NCI-H146 (cell line): Measurements from ENCODE around the gene ITPR1.
"Not testable (repeated sequence)": the region's sequence is repeated elsewhere in the genome, so short reads cannot be mapped to it uniquely, and the experiment has no call there.

Experiments
- DNase-seq: peaks from one replicate; lab custom pipeline; 2025; lab: John Stamatoyannopoulos, UW

The ITPR1 gene

GRCh38 chr3:4571690-4572334, 78.7 kb downstream of the ITPR1 start:
- DNase-seq = no peak

- no peak for DNase-seq
Measured at GRCh38 chr3:4573153-4573552, 80.0 kb downstream of the ITPR1 start.

- no peak for DNase-seq
Measured at GRCh38 chr3:4574426-4574965, 81.3 kb downstream of the ITPR1 start.

GRCh38 chr3:4575381-4575780, 82.2 kb downstream of the ITPR1 start:
- no peak for DNase-seq

GRCh38 chr3:4577721-4578120, 84.6 kb downstream of the ITPR1 start:
- DNase-seq = no peak

GRCh38 chr3:4580346-4581123, 87.4 kb downstream of the ITPR1 start:
- DNase-seq = no peak

GRCh38 chr3:4581124-4581424, 87.9 kb downstream of the ITPR1 start:
- DNase-seq = no peak

GRCh38 chr3:4581498-4581897, 88.3 kb downstream of the ITPR1 start:
- DNase-seq = no peak

- DNase-seq = no peak
Measured at GRCh38 chr3:4581920-4582611, 88.9 kb downstream of the ITPR1 start.

GRCh38 chr3:4582624-4583023, 89.5 kb downstream of the ITPR1 start:
- DNase-seq = no peak

GRCh38 chr3:4583416-4583815, 90.3 kb downstream of the ITPR1 start:
- no peak for DNase-seq

GRCh38 chr3:4584456-4585249, 91.5 kb downstream of the ITPR1 start:
- DNase-seq = no peak

GRCh38 chr3:4586381-4586780, 93.2 kb downstream of the ITPR1 start:
- DNase-seq = no peak

GRCh38 chr3:4587061-4587837, 94.1 kb downstream of the ITPR1 start:
- no peak for DNase-seq

GRCh38 chr3:4587838-4588105, 94.6 kb downstream of the ITPR1 start:
- DNase-seq = no peak

GRCh38 chr3:4588466-4588865, 95.3 kb downstream of the ITPR1 start:
- DNase-seq = no peak

GRCh38 chr3:4589475-4590097, 96.4 kb downstream of the ITPR1 start:
- no peak for DNase-seq

GRCh38 chr3:4590849-4591248, 97.7 kb downstream of the ITPR1 start:
- not testable (repeated sequence) for DNase-seq

- DNase-seq = no peak
Measured at GRCh38 chr3:4591669-4592068, 98.5 kb downstream of the ITPR1 start.

- no peak for DNase-seq
Measured at GRCh38 chr3:4593014-4593413, 99.9 kb downstream of the ITPR1 start.

GRCh38 chr3:4595710-4596113, 102.6 kb downstream of the ITPR1 start:
- no peak for DNase-seq
